NCI-H1694 (cell line): ENCODE results near the gene SPTBN1.
"Not testable (repeated sequence)": the region's sequence is repeated elsewhere in the genome, so short reads cannot be mapped to it uniquely, and the experiment has no call there.

Experiments
- DNase-seq: peaks from one replicate; lab custom pipeline; 2025; lab: John Stamatoyannopoulos, UW

Gene SPTBN1

GRCh38 chr2:54470266-54470938 is 14.3 kb downstream of the SPTBN1 start:
- DNase-seq = no peak

- peak; percentile 29 for DNase-seq
Observed at GRCh38 chr2:54471221-54471711, 15.1 kb downstream of the SPTBN1 start.

DNA sequence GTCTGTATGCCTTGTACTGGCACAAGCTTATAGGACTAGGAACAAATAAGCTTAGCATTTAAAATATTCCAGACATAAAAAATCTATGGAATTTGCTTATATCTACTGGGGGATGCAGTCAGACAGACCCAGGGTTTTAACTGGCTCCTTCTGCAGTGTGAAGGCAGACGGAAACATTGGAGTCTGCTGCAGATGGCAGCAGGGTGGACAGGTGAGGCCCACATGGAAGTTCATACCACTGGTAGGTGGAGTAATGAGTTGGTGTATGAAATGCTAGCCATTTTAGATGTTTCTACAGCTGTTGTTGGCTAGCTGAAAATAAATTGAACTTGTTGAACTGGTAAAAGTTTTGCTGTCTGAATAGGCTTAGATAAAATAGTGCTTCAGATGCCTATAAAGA is 17.7 kb downstream of the SPTBN1 start:
- DNase-seq = no peak

GRCh38 chr2:54475285-54475684 is 19.2 kb downstream of the SPTBN1 start:
- DNase-seq = no peak

DNA sequence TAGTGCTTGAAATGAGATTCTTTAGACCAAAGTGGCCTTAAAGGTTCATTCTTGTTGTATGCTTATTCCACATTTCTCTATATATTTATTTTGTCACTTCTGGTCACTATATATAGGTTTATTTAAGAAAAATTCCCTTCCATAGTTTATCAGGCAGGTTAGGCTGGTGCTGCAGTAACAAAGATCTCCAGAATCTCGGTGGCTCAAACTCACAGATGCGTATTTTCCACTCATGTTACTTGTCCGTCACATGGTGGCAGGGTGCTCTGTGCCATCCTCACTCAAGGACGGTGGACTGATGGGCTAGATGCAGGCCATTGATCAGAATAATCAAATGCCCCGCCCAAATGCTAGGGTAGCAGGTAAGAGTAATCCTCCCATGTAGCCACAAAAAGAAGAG is 19.8 kb downstream of the SPTBN1 start:
- no peak for DNase-seq

DNA sequence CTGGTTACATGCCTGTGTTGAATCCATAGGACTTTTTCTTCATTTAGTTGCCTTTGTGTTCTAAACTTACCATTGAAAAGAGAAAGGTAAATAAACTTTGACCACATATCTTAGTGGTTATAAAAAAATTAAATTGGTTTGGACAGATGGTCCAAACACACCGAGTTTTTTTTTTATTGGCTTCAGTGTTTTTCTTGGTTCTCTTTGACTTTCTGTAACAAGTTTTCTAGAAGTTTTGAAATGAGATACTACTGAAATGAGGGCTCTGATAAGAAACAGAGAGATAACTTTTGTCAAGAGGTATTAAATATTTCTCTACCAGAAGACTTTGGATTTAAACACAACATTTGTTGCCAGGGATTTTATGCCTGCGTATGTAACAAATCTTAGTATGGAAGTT is 20.7 kb downstream of the SPTBN1 start:
- no peak for DNase-seq

- no peak for DNase-seq
Observed at GRCh38 chr2:54477896-54478295, 21.8 kb downstream of the SPTBN1 start.

DNA sequence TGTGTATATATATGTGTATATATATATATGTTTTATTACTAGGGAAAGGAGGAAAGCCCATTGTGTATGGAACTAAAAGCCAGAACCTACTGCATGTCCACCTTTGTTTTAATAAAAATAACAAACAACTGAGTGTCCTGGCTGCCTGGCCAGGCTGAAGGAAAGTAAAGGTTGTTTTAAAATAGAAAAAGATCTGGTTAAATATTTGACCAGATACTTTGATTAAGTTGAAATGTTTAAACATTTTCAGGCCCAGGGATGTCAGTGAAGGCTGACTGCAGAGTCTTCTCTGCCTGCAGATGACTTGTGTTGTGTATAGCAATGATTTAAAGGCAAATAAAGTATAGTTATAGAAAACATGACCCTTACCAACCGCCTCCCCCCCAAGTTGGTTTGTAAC is 22.8 kb downstream of the SPTBN1 start:
- DNase-seq = no peak

GRCh38 chr2:54479424-54479823 is 23.3 kb downstream of the SPTBN1 start:
- no peak for DNase-seq

GRCh38 chr2:54480025-54480424 is 23.9 kb downstream of the SPTBN1 start:
- DNase-seq = no peak

DNA sequence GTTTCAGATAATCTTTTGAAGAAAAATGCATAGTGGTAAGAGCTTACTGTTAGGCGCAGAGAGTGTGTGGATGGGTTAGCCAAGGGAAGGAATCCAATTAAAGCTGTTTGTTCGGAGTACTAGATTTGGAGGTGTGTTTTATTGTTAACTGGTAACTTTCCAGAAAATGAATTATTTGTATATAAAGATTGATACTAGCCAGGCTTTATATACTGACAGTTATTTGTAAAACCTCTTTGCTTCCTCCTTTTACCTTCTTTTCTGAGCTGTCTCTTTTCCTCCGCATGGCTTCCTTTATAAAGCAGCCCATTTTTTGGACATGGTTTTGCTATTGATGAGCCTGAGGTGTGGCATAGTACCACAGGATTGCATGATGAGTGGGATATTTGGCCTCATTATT is 25.6 kb downstream of the SPTBN1 start:
- DNase-seq = no peak

GRCh38 chr2:54482715-54483114 is 26.6 kb downstream of the SPTBN1 start:
- DNase-seq = no peak

GRCh38 chr2:54483426-54483825 is 27.3 kb downstream of the SPTBN1 start:
- DNase-seq = no peak

DNA sequence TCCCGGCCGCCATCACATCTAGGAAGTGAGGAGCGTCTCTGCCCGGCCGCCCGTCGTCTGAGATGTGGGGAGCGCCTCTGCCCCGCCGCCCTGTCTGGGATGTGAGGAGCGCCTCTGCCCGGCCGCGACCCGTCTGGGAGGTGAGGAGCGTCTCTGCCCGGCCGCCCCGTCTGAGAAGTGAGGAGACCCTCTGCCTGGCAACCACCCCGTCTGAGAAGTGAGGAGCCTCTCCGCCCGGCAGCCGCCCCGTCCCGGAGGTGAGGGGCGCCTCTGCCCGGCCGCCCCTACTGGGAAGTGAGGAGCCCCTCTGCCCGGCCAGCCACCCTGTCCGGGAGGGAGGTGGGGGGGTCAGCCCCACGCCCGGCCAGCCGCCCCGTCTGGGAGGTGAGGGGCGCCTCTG is 29.6 kb downstream of the SPTBN1 start:
- not testable (repeated sequence) for DNase-seq

GRCh38 chr2:54486766-54487165 is 30.6 kb downstream of the SPTBN1 start:
- DNase-seq = no peak

DNA sequence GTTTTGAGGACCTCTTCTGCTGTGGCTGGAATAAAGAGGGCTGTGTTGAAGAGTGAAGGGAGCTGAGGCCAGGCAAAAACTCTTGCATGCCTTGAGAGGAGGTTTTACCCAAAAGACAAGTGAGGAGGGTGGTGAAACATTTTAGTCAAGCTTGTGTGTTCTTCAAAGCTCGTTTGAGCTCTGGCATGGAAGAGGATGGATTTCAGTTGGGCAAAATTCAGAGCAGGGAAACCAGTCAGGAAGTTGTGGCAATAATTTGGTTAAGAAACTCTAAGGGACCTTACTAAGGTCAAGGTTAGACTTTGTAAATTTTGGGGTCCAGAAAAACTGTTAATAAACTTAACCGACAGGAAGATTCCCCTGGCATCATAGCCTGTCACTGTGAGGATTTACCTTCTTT is 34.7 kb downstream of the SPTBN1 start:
- DNase-seq = no peak

DNA sequence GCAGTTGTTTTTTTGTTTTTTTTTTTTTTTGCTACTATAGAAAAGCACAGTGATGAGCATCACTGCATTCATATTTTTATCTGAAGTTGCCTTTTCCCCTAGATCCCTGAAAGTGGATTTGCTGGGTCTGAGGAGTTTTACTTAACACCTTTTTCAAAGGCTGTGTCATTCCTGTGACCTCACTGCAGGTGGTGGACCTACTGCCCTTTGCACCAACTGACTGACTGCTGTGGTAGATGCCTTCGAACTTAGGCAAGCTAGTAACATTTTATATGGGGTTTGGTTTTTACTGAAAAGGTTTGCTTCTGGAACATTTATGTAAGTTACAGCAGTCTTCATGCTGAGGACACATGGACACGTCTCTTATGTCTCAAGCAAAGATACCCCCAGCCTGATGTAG is 36.2 kb downstream of the SPTBN1 start:
- no peak for DNase-seq

DNA sequence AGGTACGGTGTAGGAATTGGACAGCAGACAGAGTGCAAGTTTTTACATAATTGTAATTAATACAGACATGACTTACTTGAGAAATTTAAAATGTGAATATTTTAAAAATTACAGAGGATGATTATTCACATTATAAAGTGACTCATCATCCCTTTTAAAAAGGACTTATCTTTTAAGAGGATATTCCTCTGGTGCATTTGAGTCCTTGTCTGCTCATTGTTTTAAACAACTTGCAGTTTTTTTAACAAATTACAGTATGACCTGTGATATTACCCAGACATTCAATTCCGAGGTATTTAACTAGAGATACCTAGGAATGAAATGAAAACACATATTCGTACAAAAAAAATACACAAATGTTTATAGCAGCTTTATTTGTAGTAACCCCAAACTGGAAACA is 38.0 kb downstream of the SPTBN1 start:
- DNase-seq = no peak

DNA sequence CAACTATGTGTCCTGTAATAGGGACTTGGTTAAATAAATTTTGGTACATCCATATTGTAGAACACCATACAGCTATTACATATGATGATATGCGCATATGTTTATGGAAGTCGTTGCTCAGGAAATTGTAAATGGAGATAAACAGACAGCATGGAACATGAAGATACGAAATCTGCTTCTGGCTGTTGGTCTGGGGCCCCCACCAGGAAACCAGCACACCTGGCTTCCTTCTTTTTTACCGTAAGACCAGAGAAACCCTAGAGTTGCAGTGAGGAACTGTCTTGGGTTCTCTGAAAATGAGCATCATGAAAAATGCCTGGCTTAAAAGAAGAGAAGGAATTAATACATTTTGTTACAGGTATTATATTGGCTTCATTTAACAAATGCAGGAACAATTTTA is 40.8 kb downstream of the SPTBN1 start:
- DNase-seq = no peak

DNA sequence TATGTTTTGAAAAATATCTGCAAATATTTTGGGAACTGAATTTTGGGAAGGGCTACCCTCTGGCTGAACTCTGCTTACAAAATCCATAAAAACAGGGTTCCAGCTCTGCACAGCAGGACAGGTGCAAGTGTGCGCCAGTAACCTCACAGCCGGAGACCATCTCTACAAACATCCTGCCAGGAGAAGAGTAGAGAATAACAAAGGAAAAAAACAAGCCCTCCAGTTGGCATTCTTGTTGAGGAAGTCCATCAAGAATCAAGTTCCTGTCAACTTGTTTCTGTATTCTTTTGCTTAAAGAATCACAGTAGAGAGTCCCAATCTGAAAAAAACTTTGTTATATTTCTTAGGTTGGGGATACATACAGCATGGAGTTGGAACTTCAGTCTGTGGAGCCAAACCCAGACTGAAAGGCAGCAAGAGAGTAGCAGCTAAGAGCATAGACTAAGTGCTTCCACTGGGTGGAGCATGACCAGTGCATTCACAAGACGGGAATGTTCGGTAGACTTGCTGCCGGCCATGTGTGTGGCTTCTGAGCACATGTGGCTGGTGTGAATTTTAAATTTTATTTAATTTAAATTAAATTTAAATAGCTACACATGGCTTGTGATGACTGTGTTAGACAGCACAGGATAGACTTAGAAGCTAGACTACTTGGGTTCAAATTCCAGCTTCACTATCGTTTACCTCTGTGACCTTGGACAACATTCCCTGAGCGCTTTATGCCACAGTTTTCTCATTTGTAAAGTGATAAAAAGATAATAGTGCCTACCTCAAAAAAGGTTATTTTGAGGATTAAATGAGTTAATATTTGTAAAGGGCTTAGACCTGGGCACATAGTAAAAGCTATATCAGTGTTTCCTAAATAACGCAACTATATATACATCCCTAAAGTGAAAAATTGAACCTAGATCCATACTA is 41.9 kb downstream of the SPTBN1 start:
- no peak for DNase-seq

DNA sequence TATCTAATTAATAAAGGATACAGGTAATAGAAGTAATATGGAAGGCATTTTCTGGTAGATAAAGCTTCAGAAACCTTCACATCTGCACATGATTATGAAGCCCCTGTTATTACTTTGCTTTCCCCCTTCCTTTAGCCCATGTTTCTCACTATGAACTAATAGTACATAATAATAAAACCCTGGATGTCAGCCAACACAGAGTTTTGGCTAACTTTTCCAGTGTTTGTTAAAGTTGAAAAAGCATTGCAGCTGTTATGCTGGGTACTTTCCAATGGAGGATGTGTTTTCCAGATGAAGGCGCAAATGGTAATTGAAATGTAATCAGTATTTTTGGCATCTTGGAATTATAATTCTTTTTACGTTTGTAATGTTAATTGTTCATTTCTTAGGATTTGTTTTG is 43.5 kb downstream of the SPTBN1 start:
- no peak for DNase-seq

- no peak for DNase-seq
Observed at GRCh38 chr2:54500404-54501205, 44.5 kb downstream of the SPTBN1 start.
